NCI-H128 (cell line): Measurements from ENCODE around the gene MYL5.
"Not testable (repeated sequence)": the region's sequence is repeated elsewhere in the genome, so short reads cannot be mapped to it uniquely, and the experiment has no call there.

Source experiments
- DNase-seq: peaks from one replicate; lab custom pipeline; 2025; ENCODE audit not compliant: unreplicated experiment; lab: John Stamatoyannopoulos, UW

Gene MYL5

GRCh38 chr4:723751-724530 is 49.6 kb downstream of the MYL5 start:
- DNase-seq = no peak

GRCh38 chr4:725391-726234 is 51.3 kb downstream of the MYL5 start:
- no peak for DNase-seq

- DNase-seq = no peak
Measured at GRCh38 chr4:726235-726787, 52.0 kb downstream of the MYL5 start.

- DNase-seq = no peak
Measured at GRCh38 chr4:726838-727237, 52.5 kb downstream of the MYL5 start.

GRCh38 chr4:727576-727975 is 53.2 kb downstream of the MYL5 start:
- no peak for DNase-seq

GRCh38 chr4:729336-730315 is 55.3 kb downstream of the MYL5 start:
- DNase-seq = no peak

- no peak for DNase-seq
Measured at GRCh38 chr4:730511-730910, 56.2 kb downstream of the MYL5 start.

- not testable (repeated sequence) for DNase-seq
Measured at GRCh38 chr4:730946-731904, 56.9 kb downstream of the MYL5 start.
